Measurements from ENCODE around the gene DHRS7. TPM values are rescaled to one million over a fixed set of nuclear protein-coding genes. Genes with fewer than 3 reads are reported as not detected.
A peak's percentile ranks its signal among the peaks of the same experiment; 100 is the strongest.
"Not testable (repeated sequence)": the region's sequence is repeated elsewhere in the genome, so short reads cannot be mapped to it uniquely, and the experiment has no call there.

Gene DHRS7
- total RNA-seq, 1 donor from 2014 or later, result 75.8 TPM

- DNase-seq (ENCODE audit: low spot score), result no peak
These were observed 30.5 kb downstream of the DHRS7 start for GRCh38 chr14:60134702-60135101.

GRCh38 chr14:60133487-60133886, 31.7 kb downstream of the DHRS7 start:
- no peak for DNase-seq (ENCODE audit: low spot score)

GRCh38 chr14:60125918-60126317, 39.3 kb downstream of the DHRS7 start:
- DNase-seq (ENCODE audit: low spot score), result no peak

GRCh38 chr14:60116181-60116580, 49.0 kb downstream of the DHRS7 start:
- DNase-seq (ENCODE audit: low spot score), result peak; percentile 83

GRCh38 chr14:60114881-60115280, 50.3 kb downstream of the DHRS7 start:
- DNase-seq (ENCODE audit: low spot score), result no peak

GRCh38 chr14:60111732-60112131, 53.5 kb downstream of the DHRS7 start:
- no peak for DNase-seq (ENCODE audit: low spot score)

- no peak for DNase-seq (ENCODE audit: low spot score)
These were observed 57.7 kb downstream of the DHRS7 start for GRCh38 chr14:60107477-60107876.

GRCh38 chr14:60106339-60106738, 58.9 kb downstream of the DHRS7 start:
- DNase-seq (ENCODE audit: low spot score), result peak; percentile 60

- DNase-seq (ENCODE audit: low spot score), result no peak
These were observed 62.8 kb downstream of the DHRS7 start for GRCh38 chr14:60102389-60102788.

- no peak for DNase-seq (ENCODE audit: low spot score)
These were observed 63.4 kb downstream of the DHRS7 start for GRCh38 chr14:60101786-60102185.

GRCh38 chr14:60099855-60100254, 65.3 kb downstream of the DHRS7 start:
- not testable (repeated sequence) for DNase-seq (ENCODE audit: low spot score)

GRCh38 chr14:60097974-60098373, 67.2 kb downstream of the DHRS7 start:
- no peak for DNase-seq (ENCODE audit: low spot score)

GRCh38 chr14:60095781-60096450, 69.3 kb downstream of the DHRS7 start:
- DNase-seq (ENCODE audit: low spot score), result no peak

GRCh38 chr14:60095231-60095630, 70.0 kb downstream of the DHRS7 start:
- no peak for DNase-seq (ENCODE audit: low spot score)

GRCh38 chr14:60094306-60094897, 70.8 kb downstream of the DHRS7 start:
- DNase-seq (ENCODE audit: low spot score), result no peak

Other genes with a start within 250 kb of the DHRS7 start
- not detected for gene LRRC9, start 245.3 kb downstream of the DHRS7 start, total RNA-seq (ENCODE audit: insufficient read depth, low replicate concordance)
- gene PCNX4, start 73.5 kb downstream of the DHRS7 start, total RNA-seq (ENCODE audit: insufficient read depth, low replicate concordance), result 53.0 TPM
- 53.2 TPM for gene PPM1A, start 83.8 kb upstream of the DHRS7 start, total RNA-seq (ENCODE audit: insufficient read depth, low replicate concordance)

All from umbilical cord (tissue), 2 donors.